NCI-H1105 treated with DMSO at 0.1 percent for 48 hours (cell line): ENCODE data around the gene RARB.

Source experiments
- DNase-seq: peaks from one replicate; lab custom pipeline; 2025; lab: John Stamatoyannopoulos, UW

Gene RARB

GRCh38 chr3:25604107-25604805, 176.2 kb downstream of the RARB start:
- DNase-seq = no peak

GRCh38 chr3:25610167-25610566, 182.1 kb downstream of the RARB start:
- no peak for DNase-seq

DNA sequence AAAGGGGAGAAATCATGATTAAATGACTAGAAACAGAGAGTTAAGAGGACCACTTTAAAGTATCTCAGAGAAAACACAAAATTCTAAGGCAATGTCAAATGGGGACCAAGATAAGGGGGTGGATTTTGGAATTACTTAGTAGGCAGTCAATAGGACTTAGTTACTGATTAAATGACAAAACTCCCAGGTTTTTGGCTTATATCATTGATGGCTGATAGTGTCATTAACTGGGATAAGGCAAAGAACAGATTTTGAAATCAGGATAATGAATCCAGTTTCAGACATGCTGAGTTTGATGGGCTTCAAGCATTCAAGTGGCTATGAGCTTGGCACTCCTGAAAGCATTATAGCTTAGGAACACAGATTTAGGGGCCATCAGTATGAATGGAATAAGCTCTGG, 182.7 kb downstream of the RARB start:
- no peak for DNase-seq

- no peak for DNase-seq
Measured at GRCh38 chr3:25611193-25611592, 183.1 kb downstream of the RARB start.

DNA sequence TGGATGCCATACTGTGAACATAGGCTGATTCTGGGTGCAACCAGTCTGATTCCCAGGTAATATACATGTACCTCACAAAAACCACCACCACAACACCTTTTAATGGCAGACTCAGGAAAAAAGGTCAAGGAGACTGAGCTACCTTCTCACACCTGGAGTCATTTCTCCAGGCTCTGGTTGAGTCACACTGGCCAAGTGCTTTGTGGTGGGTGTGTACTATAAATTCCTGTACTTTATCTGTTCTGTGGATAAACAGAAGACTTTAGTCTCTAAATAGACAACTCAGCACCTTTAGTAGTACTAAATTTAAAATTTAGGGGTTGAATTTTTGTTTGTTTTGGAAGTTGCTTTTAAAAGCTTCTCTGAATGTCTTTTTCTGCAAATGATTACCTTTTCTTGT, 190.0 kb downstream of the RARB start:
- no peak for DNase-seq

GRCh38 chr3:25619382-25619781, 191.3 kb downstream of the RARB start:
- DNase-seq = no peak

DNA sequence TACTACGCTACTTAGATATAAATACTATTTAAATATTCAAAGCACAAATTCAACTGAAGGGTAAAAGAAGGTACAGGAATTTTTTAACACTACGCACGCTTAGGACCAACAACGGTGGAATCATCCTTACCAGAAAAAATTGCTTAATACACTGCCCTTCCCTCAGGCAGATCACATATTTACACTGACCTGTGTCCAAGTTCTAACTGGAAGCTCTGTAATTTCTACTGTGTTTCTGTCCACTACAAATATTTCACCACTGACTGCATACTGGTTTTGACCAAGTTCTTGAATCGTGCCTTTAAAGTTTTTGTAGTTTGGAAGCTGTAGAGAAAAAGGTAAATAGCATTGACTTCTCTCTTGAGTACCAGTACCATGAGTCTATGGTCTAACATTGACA, 192.4 kb downstream of the RARB start:
- no peak for DNase-seq

GRCh38 chr3:25621087-25621486, 193.0 kb downstream of the RARB start:
- no peak for DNase-seq

GRCh38 chr3:25631989-25632388, 203.9 kb downstream of the RARB start:
- DNase-seq = no peak

- no peak for DNase-seq
Measured at GRCh38 chr3:25633919-25634318, 205.9 kb downstream of the RARB start.

GRCh38 chr3:25635038-25635437, 207.0 kb downstream of the RARB start:
- DNase-seq = no peak
